ENCODE data around the gene TEAD3.

DNA sequence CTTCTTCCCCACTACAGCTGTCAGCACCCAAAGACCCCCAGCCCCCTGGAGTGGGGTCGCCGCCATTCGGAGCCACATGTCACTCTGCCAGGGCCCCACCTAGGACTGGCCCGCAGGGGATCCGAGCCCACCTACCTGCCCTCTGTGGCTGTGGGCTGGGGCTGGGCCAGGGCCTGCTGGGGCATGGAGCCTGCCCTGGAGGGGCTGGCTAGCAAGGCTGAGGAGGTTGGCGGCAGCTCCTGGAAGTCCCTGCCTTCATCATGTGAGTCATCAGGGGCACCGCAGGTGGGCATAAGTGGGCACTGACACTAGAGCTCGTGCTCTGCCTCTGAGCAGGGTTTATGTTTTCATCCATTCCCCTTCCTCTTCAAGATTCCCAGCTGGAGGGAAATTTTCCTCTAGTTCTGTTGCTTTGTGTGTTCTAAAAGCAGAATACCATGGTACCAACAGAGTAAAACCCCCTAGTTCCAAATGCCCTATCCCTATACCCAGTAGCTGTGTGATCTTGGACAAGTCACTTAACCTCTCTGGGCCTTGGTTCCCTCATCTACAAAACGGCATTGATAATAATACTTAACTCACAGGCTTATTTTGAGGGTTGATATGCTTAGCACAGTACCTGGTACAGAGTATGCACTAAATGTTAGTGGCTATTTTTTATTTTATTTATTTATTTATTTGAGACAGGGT is 53.4 kb downstream of the TEAD3 start:
- TF ChIP-seq POLR2AphosphoS5 (IDR thresholded peaks at IDR 0.05; ENCODE audit: low read depth), result no peak
- TF ChIP-seq, protein P1, sequence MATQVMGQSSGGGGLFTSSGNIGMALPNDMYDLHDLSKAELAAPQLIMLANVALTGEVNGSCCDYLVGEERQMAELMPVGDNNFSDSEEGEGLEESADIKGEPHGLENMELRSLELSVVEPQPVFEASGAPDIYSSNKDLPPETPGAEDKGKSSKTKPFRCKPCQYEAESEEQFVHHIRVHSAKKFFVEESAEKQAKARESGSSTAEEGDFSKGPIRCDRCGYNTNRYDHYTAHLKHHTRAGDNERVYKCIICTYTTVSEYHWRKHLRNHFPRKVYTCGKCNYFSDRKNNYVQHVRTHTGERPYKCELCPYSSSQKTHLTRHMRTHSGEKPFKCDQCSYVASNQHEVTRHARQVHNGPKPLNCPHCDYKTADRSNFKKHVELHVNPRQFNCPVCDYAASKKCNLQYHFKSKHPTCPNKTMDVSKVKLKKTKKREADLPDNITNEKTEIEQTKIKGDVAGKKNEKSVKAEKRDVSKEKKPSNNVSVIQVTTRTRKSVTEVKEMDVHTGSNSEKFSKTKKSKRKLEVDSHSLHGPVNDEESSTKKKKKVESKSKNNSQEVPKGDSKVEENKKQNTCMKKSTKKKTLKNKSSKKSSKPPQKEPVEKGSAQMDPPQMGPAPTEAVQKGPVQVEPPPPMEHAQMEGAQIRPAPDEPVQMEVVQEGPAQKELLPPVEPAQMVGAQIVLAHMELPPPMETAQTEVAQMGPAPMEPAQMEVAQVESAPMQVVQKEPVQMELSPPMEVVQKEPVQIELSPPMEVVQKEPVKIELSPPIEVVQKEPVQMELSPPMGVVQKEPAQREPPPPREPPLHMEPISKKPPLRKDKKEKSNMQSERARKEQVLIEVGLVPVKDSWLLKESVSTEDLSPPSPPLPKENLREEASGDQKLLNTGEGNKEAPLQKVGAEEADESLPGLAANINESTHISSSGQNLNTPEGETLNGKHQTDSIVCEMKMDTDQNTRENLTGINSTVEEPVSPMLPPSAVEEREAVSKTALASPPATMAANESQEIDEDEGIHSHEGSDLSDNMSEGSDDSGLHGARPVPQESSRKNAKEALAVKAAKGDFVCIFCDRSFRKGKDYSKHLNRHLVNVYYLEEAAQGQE (IDR thresholded peaks at IDR 0.05; ENCODE audit: unreplicated experiment), result no peak
- TF ChIP-seq EZH2 (IDR thresholded peaks at IDR 0.05; ENCODE audit: low read depth, unreplicated experiment), result no peak

All from GM23338 (cell line).